ENCODE measurements around the gene SLC39A5. TPM values are rescaled to one million over a fixed set of nuclear protein-coding genes. Genes with fewer than 3 reads are reported as not detected.

The SLC39A5 gene
- total RNA-seq (2013): 0.29 TPM
- under 1 TPM in 2 of 3 donors, not detected in 1; 0.21 to 0.25 TPM for polyA plus RNA-seq
- polyA minus RNA-seq: 0.08 TPM in 1 of 2 replicates, not detected in the other
- 0 to 0.75 (median 0.08) reads per million in 11 experiments for total RNA-seq

- 80% methylated on average over 1 of the region's 4 CpGs for WGBS (ENCODE audit: insufficient coverage)
- H3K27ac ChIP-seq (ENCODE audit: low read depth in 1 of 2, low read length in 2 of 2): no peak within 1 kb of the TSS
- H3K27me3 Mint-ChIP-seq (ENCODE audit: low read depth in 3 of 3): peaks cover 0 to 2% (median 1%) of the 10 kb centered on the region in 3 donors
- peaks cover 0 to 2% (median 0%) of the 10 kb centered on the region in 7 donors for H3K9me3 Mint-ChIP-seq
- H3K4me1 Mint-ChIP-seq: peaks cover 7% of the 10 kb centered on the region
- no peak within 1 kb of the TSS for H3K4me3 Mint-ChIP-seq
- no peak within 1 kb of the TSS for H3K4me3 ChIP-seq (replicated peaks in 1 of 3; ENCODE audit: low read depth in 2 of 3, low read length in 3 of 3)
- peaks cover 2% of the 10 kb centered on the region for H3K79me2 ChIP-seq (ENCODE audit: insufficient read depth, low read length)
- H4K20me1 ChIP-seq (ENCODE audit: insufficient read depth, low read length): no peaks in the 10 kb centered on the region
- no peak within 1 kb of the TSS for H2AFZ ChIP-seq (ENCODE audit: insufficient read depth, low read depth, low read length, poor library complexity, severe bottlenecking)
- H3K36me3 ChIP-seq (replicated peaks in 1 of 2; ENCODE audit: control insufficient read depth in 1 of 2, insufficient read depth in 2 of 2, low read length in 2 of 2): peaks cover 0 to 2% of the 10 kb centered on the region in 2 donors
- no peaks in the 10 kb centered on the region for H3K9me3 ChIP-seq (replicated peaks in 1 of 2; ENCODE audit: control insufficient read depth in 1 of 2, insufficient read depth in 1 of 2, low read length in 2 of 2)
- intact Hi-C loops (cut with micrococcal nuclease): no loop called here
- H3K27ac Mint-ChIP-seq: peak within 1 kb of the TSS in 2 of 7 donors; percentile 46 to 71
- no peak within 1 kb of the TSS for H3K4me2 ChIP-seq (replicated peaks; ENCODE audit: extremely low read depth, low read length, poor library complexity, severe bottlenecking)
- DNase-seq: no peak
- H3K4me1 ChIP-seq (ENCODE audit: control insufficient read depth in 1 of 2, insufficient read depth in 2 of 2, low read length in 2 of 2): peaks cover 0 to 1% of the 10 kb centered on the region in 2 donors
- H3K36me3 Mint-ChIP-seq: peaks cover 6 to 18% of the 10 kb centered on the region in 2 donors
- H3K9ac ChIP-seq (ENCODE audit: insufficient read depth, low read length, poor library complexity, severe bottlenecking): no peak within 1 kb of the TSS
- TF ChIP-seq CTCF (IDR thresholded peaks at IDR 0.05): no peak
- no peaks in the 10 kb centered on the region for H3K27me3 ChIP-seq (ENCODE audit: control insufficient read depth in 2 of 2, insufficient read depth in 2 of 2, low read length in 2 of 2)
Measured at GRCh38 chr12:56229916-56230431, at the start of gene SLC39A5. Gene SLC39A5, plus strand, starts transcription at chr12:56230051. Its CDS starts 1,224 bp downstream, at chr12:56231275.

GRCh38 chr12:56186957-56187356 lies 42.9 kb upstream of the SLC39A5 start:
- Mint-ChIP-seq H3K36me3 (peaks cover 27 to 35% of the 10 kb centered on the region in 2 donors), H3K4me3 (no peak overlapping the region), H3K27me3 (ENCODE audit: low read depth in 3 of 3) (no peaks in the 10 kb centered on the region), H3K27ac (peak overlapping the region in 3 of 7 donors; percentile 8 to 88 (median 60)), H3K4me1 (peaks cover 48% of the 10 kb centered on the region), H3K9me3 (no peaks in the 10 kb centered on the region)
- WGBS (ENCODE audit: insufficient coverage): no CpG with 5 or more reads among the region's 2 CpGs
- intact Hi-C loops (cut with micrococcal nuclease): loop anchor here (5.0 kb wide), 2 partner anchors 35 to 65 kb away; partner anchors contain the start of genes NABP2 (in 1 of the 2) and RNF41 (in 1 of the 2)
- no peak for TF ChIP-seq CTCF (IDR thresholded peaks at IDR 0.05)
- Histone ChIP-seq H3K36me3 (replicated peaks in 1 of 2; ENCODE audit: control insufficient read depth in 1 of 2, insufficient read depth in 2 of 2, low read length in 2 of 2) (peaks cover 23 to 39% of the 10 kb centered on the region in 2 donors), H3K9ac (ENCODE audit: insufficient read depth, low read length, poor library complexity, severe bottlenecking) (no peak overlapping the region), H3K27ac (ENCODE audit: low read depth in 1 of 2, low read length in 2 of 2) (peak overlapping the region in 1 of 2 donors; percentile 72), H3K27me3 (ENCODE audit: control insufficient read depth in 2 of 2, insufficient read depth in 2 of 2, low read length in 2 of 2) (no peaks in the 10 kb centered on the region), H3K4me3 (replicated peaks in 1 of 3; ENCODE audit: low read depth in 2 of 3, low read length in 3 of 3) (peak overlapping the region in 1 of 3 experiments; percentile 83), H2AFZ (ENCODE audit: insufficient read depth, low read depth, low read length, poor library complexity, severe bottlenecking) (no peak overlapping the region), H3K79me2 (ENCODE audit: insufficient read depth, low read length) (peaks cover 53% of the 10 kb centered on the region), H3K4me2 (replicated peaks; ENCODE audit: extremely low read depth, low read length, poor library complexity, severe bottlenecking) (peak overlapping the region; percentile 96), H3K9me3 (replicated peaks in 1 of 2; ENCODE audit: control insufficient read depth in 1 of 2, insufficient read depth in 1 of 2, low read length in 2 of 2) (no peaks in the 10 kb centered on the region), H3K4me1 (ENCODE audit: control insufficient read depth in 1 of 2, insufficient read depth in 2 of 2, low read length in 2 of 2) (peaks cover 41 to 47% of the 10 kb centered on the region in 2 donors), H4K20me1 (ENCODE audit: insufficient read depth, low read length) (peaks cover 9% of the 10 kb centered on the region)
- DNase-seq: no peak

All from CD14-positive monocyte (primary cell).